ENCODE data around the gene KMT2D.

DNA sequence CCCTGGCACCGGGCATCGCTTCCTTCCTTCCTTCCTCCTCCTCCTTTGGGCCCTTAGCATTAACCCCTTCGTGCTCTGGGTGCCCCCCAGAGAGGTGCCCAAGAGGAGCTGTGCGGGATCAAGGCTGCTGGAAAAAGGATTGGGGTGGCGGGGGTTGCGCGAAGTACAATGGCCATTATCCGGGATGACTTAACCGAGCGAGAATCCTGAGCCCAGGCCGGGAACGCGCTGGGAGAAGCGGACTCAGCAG is 31.2 kb upstream of the KMT2D start:
- TF ChIP-seq, protein P1, sequence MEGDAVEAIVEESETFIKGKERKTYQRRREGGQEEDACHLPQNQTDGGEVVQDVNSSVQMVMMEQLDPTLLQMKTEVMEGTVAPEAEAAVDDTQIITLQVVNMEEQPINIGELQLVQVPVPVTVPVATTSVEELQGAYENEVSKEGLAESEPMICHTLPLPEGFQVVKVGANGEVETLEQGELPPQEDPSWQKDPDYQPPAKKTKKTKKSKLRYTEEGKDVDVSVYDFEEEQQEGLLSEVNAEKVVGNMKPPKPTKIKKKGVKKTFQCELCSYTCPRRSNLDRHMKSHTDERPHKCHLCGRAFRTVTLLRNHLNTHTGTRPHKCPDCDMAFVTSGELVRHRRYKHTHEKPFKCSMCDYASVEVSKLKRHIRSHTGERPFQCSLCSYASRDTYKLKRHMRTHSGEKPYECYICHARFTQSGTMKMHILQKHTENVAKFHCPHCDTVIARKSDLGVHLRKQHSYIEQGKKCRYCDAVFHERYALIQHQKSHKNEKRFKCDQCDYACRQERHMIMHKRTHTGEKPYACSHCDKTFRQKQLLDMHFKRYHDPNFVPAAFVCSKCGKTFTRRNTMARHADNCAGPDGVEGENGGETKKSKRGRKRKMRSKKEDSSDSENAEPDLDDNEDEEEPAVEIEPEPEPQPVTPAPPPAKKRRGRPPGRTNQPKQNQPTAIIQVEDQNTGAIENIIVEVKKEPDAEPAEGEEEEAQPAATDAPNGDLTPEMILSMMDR (conservative IDR thresholded peaks at IDR 0.05; ENCODE audit: low read length), result no peak
- no peak for TF ChIP-seq EZH2phosphoT487 (IDR thresholded peaks at IDR 0.05; ENCODE audit: borderline replicate concordance)

All from Loucy (cell line).